Fibroblast of mammary gland (primary cell): ENCODE data around the gene GPX8.

Source experiments
- DNase-seq: peaks from one replicate; pipeline ENCODE4 v3.0.0-alpha.2; 2010; ENCODE audit warnings: low read depth
- H3K4me3 ChIP-seq: 2 replicates; pipeline ENCODE4 v1.5.1; 2011; ENCODE audit warnings: low read depth, mild to moderate bottlenecking, low read length, moderate library complexity; ENCODE audit not compliant: control insufficient read depth
- TF ChIP-seq, protein P1 (sequence below): conservative IDR thresholded peaks from 2 replicates; pipeline ENCODE4 v1.5.1; 2011; ENCODE audit warnings: low read depth, low read length, inconsistent platforms; ENCODE audit not compliant: control insufficient read depth, insufficient read depth

The GPX8 gene

DNA sequence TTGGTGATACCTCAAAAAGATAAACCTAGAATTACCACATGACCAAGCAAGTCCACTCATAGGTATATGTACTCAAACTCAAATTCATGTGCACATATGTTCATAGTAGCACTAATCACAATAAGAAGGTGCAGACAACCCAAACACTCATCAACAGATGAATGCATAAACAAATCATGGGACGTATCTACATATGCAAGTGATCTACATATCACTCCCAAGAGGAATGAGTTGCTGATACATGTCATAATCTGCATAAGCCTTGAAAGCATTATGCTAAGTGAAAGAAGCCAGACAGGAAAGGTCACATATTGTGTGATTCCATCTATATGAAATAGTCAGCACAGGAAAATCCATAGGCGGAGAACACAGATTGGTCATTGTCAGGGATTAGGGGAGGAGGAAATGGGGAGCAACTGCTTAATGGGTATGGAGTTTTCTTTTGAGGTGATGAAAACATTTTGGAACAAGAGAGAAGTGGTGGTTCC is 10.6 kb upstream of the GPX8 start:
- TF ChIP-seq, protein P1, sequence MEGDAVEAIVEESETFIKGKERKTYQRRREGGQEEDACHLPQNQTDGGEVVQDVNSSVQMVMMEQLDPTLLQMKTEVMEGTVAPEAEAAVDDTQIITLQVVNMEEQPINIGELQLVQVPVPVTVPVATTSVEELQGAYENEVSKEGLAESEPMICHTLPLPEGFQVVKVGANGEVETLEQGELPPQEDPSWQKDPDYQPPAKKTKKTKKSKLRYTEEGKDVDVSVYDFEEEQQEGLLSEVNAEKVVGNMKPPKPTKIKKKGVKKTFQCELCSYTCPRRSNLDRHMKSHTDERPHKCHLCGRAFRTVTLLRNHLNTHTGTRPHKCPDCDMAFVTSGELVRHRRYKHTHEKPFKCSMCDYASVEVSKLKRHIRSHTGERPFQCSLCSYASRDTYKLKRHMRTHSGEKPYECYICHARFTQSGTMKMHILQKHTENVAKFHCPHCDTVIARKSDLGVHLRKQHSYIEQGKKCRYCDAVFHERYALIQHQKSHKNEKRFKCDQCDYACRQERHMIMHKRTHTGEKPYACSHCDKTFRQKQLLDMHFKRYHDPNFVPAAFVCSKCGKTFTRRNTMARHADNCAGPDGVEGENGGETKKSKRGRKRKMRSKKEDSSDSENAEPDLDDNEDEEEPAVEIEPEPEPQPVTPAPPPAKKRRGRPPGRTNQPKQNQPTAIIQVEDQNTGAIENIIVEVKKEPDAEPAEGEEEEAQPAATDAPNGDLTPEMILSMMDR, result no peak
- H3K4me3 ChIP-seq, result no peak overlapping the region
- peak; percentile 19 for DNase-seq

DNA sequence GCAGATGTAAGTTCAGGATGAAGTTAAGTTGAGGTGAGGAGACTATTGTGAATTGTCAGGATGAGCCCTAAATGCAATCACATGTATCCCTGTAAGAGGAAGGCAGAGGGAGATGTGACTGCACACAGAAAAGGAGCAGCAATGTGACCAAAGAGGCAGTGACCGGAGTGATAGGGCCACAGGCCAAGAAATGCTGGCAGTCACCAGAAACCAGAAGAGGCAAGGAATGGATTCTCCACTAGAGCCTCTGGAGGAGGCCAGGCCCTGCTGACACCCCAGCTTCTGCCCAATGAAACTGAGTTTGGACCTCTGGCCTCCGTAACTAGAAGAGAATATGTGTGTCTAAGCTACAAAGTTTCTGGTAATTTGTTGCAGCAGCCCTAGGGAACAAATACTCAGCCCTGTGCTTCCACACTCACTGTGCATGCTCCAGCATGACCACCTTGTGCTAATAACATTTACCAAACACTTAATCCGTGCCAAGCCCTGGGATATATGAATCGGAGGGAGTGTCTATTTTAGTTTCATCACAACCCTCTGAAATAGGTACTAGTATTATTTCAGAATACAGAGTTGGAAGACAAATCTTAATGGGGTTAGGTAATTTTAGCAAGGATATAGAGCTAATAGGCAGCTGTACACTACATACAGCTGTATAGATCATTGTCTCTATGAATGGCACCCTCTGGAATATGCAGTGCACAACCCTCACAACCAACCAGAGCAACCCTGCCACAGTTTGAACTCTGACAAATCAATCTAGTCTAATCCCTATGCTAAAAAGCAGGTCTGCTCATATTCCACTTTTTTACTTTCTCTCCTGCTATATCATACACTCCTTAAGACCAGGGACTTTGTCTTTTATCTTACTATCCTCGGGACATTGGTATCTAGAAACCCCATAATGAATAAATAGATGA is 7.8 kb upstream of the GPX8 start:
- TF ChIP-seq, protein P1, result no peak
- H3K4me3 ChIP-seq, result no peak overlapping the region
- peak; percentile 80 for DNase-seq

DNA sequence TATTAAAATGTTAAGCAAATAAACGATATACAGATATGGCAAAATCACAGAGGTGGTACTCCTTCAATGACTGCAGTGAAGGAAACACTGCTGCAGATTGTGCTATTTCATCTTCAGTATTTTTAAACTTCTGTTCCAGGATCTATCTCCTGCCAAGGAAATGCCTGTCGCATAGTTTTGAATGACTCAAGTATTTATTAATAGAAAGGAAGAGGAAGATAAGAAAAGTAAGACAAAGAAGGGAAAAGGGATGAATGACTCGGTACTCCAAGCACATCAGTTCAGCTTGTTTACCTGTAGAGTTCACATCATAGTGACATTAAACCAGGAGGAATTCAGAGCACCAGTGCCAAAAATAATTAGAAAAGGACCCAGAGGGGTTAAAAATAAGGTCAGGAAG is 5.1 kb upstream of the GPX8 start:
- peak; percentile 49 for DNase-seq
- TF ChIP-seq, protein P1, result no peak
- H3K4me3 ChIP-seq, result no peak overlapping the region

DNA sequence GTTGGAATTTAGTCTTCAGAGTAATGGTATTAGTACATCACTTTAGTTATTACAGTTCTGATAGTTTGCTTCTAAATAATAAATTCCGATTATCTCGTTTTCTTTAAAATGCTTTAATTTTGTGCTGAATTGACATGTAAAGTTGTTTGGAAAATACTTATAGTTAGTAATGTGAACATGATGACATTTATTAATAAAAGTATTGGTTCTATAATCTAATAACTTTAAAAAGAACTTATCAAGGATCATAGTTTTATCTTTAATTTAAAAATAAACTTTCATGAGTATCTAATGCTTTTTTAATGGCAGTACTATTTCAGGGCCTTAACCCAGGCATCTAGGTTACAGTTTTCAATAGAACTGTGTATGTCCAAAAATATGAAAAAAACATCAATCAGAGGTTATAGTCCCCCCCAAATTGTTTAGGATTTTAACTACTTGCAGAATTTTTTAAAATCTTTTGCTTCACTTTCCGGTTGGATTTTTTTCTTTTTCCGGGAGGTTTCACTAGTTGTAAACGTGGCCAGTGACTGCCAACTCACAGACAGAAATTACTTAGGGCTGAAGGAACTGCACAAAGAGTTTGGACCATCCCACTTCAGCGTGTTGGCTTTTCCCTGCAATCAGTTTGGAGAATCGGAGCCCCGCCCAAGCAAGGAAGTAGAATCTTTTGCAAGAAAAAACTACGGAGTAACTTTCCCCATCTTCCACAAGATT is 680 bp downstream of the GPX8 start:
- DNase-seq, result peak; percentile 95
- TF ChIP-seq, protein P1, result no peak
- H3K4me3 ChIP-seq, result peak overlapping the region; percentile 86

DNA sequence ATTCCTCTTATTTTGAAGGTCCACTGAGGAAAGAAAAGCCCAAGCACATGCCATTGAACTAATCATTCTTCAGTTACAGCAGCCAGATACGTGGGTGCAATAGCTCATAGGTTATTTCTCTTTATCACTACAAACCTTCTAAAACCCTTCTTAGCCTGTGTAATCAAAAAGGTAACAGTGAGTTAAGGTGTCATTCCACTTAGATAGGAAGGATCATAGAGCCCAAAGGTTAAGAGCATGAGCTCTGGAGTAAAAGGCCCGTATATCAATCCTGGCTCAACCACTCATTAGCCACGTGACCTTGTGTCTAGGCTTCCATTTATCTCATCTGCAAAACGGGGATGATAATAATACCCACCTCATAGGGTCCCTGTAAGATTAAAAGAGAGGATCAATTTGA is 2.7 kb downstream of the GPX8 start:
- TF ChIP-seq, protein P1, result no peak
- no peak overlapping the region for H3K4me3 ChIP-seq
- DNase-seq, result no peak

DNA sequence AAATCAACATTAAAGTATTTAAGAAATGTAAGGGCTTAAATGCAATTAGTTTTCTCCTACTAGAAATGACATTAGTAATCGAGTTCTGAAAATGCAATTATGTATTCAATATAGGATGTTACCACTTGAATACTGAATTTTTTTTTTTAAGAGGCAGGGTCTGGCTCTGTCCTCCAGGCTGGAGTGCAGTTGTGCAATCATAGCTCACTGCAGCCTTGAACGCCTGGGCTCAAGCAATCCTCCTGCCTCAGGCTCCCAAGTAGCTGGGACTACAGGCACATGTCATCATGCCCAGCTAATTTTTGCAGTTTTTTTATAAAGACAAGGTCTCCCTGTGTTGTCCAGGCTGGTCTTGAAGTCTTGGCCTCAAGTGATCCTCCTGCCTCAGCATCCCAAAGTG is 11.5 kb downstream of the GPX8 start:
- H3K4me3 ChIP-seq, result no peak overlapping the region
- TF ChIP-seq, protein P1, result no peak
- no peak for DNase-seq
